ENCODE results near the gene VAV1. TPM values are rescaled to one million over a fixed set of nuclear protein-coding genes. Genes with fewer than 3 reads are reported as not detected.
"Not testable (repeated sequence)": the region's sequence is repeated elsewhere in the genome, so short reads cannot be mapped to it uniquely, and the experiment has no call there.

VAV1 gene
- total RNA-seq, 6 experiments from 2014 or later: not detected

GRCh38 chr19:6793411-6793810 is 20.9 kb downstream of the VAV1 start:
- Mint-ChIP-seq H3K27me3 (ENCODE audit: insufficient read depth) (peaks cover 16% of the 10 kb centered on the region), H3K36me3 (ENCODE audit: low read depth) (no peaks in the 10 kb centered on the region), H3K9me3 (peaks cover 15% of the 10 kb centered on the region), H3K4me3 (no peak overlapping the region), H3K4me1 (ENCODE audit: low read depth) (no peaks in the 10 kb centered on the region), H3K27ac (no peak overlapping the region)
- DNase-seq: no peak
- TF ChIP-seq CTCF (IDR thresholded peaks at IDR 0.05): no peak

DNA sequence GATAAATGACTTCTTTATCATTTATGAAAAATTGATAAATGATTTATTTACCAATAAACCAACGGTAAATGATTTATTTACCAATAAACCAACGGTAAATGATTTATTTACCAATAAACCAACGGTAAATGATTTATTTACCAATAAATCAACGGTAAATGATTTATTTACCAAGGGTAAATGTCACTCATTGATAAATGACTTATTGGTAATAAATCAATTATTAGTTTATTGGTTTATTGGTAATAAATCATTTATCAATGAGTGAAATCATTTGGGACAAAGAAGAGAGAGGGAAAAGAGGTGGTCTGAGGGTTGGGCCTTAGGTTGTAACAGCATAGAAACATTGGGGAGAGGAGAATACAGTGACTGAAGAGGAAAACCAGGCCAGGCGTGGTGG is 21.5 kb downstream of the VAV1 start:
- Mint-ChIP-seq H3K27ac (no peak overlapping the region), H3K4me1 (ENCODE audit: low read depth) (no peaks in the 10 kb centered on the region), H3K27me3 (ENCODE audit: insufficient read depth) (peaks cover 11% of the 10 kb centered on the region), H3K9me3 (peaks cover 15% of the 10 kb centered on the region), H3K36me3 (ENCODE audit: low read depth) (no peaks in the 10 kb centered on the region), H3K4me3 (no peak overlapping the region)
- TF ChIP-seq CTCF (IDR thresholded peaks at IDR 0.05): no peak
- DNase-seq: no peak

- Mint-ChIP-seq H3K27ac (no peak overlapping the region), H3K27me3 (ENCODE audit: insufficient read depth) (peaks cover 11% of the 10 kb centered on the region), H3K4me3 (no peak overlapping the region), H3K36me3 (ENCODE audit: low read depth) (no peaks in the 10 kb centered on the region), H3K9me3 (peaks cover 15% of the 10 kb centered on the region), H3K4me1 (ENCODE audit: low read depth) (no peaks in the 10 kb centered on the region)
- no peak for DNase-seq
- TF ChIP-seq CTCF (IDR thresholded peaks at IDR 0.05): no peak
These were observed 22.4 kb downstream of the VAV1 start for GRCh38 chr19:6794686-6795431.

GRCh38 chr19:6796278-6796677 is 23.8 kb downstream of the VAV1 start:
- TF ChIP-seq CTCF (IDR thresholded peaks at IDR 0.05): no peak
- DNase-seq: no peak
- H3K36me3 Mint-ChIP-seq (ENCODE audit: low read depth): no peaks in the 10 kb centered on the region
- H3K9me3 Mint-ChIP-seq: peaks cover 15% of the 10 kb centered on the region
- H3K27ac Mint-ChIP-seq: no peak overlapping the region
- peaks cover 13% of the 10 kb centered on the region for H3K27me3 Mint-ChIP-seq (ENCODE audit: insufficient read depth)
- H3K4me1 Mint-ChIP-seq (ENCODE audit: low read depth): peaks cover 7% of the 10 kb centered on the region
- H3K4me3 Mint-ChIP-seq: no peak overlapping the region

- Mint-ChIP-seq H3K4me3 (no peak overlapping the region), H3K4me1 (ENCODE audit: low read depth) (peaks cover 19% of the 10 kb centered on the region), H3K27me3 (ENCODE audit: insufficient read depth) (peaks cover 11% of the 10 kb centered on the region), H3K36me3 (ENCODE audit: low read depth) (no peaks in the 10 kb centered on the region), H3K27ac (no peak overlapping the region), H3K9me3 (peaks cover 12% of the 10 kb centered on the region)
- DNase-seq: no peak
- TF ChIP-seq CTCF (IDR thresholded peaks at IDR 0.05): no peak
These were observed 25.1 kb downstream of the VAV1 start for GRCh38 chr19:6797646-6798045.

DNA sequence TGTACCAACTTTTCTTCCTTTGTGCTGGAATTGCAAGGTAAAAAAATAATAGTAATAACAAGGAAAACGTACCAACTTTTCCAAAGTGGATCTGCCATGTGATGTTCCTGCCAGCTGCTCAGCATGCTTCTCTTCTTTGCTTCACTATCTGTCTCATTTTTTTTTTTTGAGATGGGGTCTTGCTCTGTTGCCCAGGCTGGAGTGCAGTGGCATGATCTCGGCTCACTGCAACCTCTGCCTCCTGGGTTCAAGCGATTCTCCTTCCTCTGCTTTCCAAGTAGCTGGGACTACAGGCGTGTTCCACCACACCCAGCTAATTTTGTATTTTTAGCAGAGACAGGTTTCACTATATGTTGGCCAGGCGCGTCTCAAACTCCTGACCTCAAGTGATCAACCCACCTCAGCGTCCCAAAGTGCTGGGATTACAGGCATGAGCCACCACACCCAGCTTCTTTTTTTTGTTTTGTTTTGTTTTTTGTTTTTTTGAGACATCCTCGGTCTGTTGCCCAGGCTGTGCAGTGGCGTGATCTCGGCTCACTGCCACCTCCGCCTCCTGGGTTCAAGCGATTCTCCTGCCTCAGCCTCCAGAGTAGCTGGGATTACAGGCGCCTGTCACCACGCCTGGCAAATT is 27.8 kb downstream of the VAV1 start:
- DNase-seq; H3K27ac Mint-ChIP-seq; H3K4me3 Mint-ChIP-seq; H3K9me3 Mint-ChIP-seq; H3K36me3 Mint-ChIP-seq (ENCODE audit: low read depth): not testable (repeated sequence)
- H3K27me3 Mint-ChIP-seq (ENCODE audit: insufficient read depth): peaks cover 15% of the 10 kb centered on the region
- peaks cover 20% of the 10 kb centered on the region for H3K4me1 Mint-ChIP-seq (ENCODE audit: low read depth)

Data from HFFc6 (cell line).